Measurements from ENCODE around the gene GPD2. TPM values are rescaled to one million over a fixed set of nuclear protein-coding genes. Genes with fewer than 3 reads are reported as not detected.

The GPD2 gene
- total RNA-seq, 1 experiment from 2014 or later = 32.2 TPM

GRCh38 chr2:156470975-156471583 is 34.9 kb downstream of the GPD2 start:
- no peak overlapping the region for H3K4me3 Mint-ChIP-seq
- no peaks in the 10 kb centered on the region for H3K27me3 Mint-ChIP-seq (ENCODE audit: low read depth)
- CTCF ChIA-PET = no interaction called here
- DNase-seq (ENCODE audit: low spot score) (no peak), ATAC-seq (no peak)
- H3K36me3 Mint-ChIP-seq = no peaks in the 10 kb centered on the region; the same call in 1 of the 2 replicates
- H3K27ac Mint-ChIP-seq = no peak overlapping the region
- peaks cover 34% of the 10 kb centered on the region for H3K4me1 Mint-ChIP-seq
- POLR2A ChIA-PET = no interaction called here
- TF ChIP-seq RELA (CRISPR knock-in tag; IDR thresholded peaks at IDR 0.05; ENCODE audit: borderline replicate concordance) (no peak), E2F1 (CRISPR knock-in tag; IDR thresholded peaks at IDR 0.05) (no peak), TEAD4 (CRISPR knock-in tag; IDR thresholded peaks at IDR 0.05) (no peak), USF1 (CRISPR knock-in tag; IDR thresholded peaks at IDR 0.05) (no peak), STAT6 (CRISPR knock-in tag; conservative IDR thresholded peaks at IDR 0.05; ENCODE audit: low read depth) (no peak), SOX15 (CRISPR knock-in tag; IDR thresholded peaks at IDR 0.05) (no peak)
- 0 out of 2 replicates have a peak, but pooled peaks cover 4% of the 10 kb centered on the region for H3K9me3 Mint-ChIP-seq

- no peaks in the 10 kb centered on the region for H3K27me3 Mint-ChIP-seq (ENCODE audit: low read depth)
- 0 out of 2 replicates have a peak, but pooled peaks cover 4% of the 10 kb centered on the region for H3K9me3 Mint-ChIP-seq
- peaks cover 32% of the 10 kb centered on the region for H3K4me1 Mint-ChIP-seq
- no peak for DNase-seq (ENCODE audit: low spot score)
- H3K36me3 Mint-ChIP-seq = no peaks in the 10 kb centered on the region; the same call in 1 of the 2 replicates
- no peak overlapping the region for H3K27ac Mint-ChIP-seq
- ChIA-PET POLR2A (no interaction called here), CTCF (no interaction called here)
- no peak for ATAC-seq
- no peak overlapping the region for H3K4me3 Mint-ChIP-seq
- TF ChIP-seq CREB1 (CRISPR knock-in tag; IDR thresholded peaks at IDR 0.05) = no peak
- TF ChIP-seq ZNF423 (CRISPR knock-in tag; IDR thresholded peaks at IDR 0.05) = no peak
- TF ChIP-seq, protein P1, sequence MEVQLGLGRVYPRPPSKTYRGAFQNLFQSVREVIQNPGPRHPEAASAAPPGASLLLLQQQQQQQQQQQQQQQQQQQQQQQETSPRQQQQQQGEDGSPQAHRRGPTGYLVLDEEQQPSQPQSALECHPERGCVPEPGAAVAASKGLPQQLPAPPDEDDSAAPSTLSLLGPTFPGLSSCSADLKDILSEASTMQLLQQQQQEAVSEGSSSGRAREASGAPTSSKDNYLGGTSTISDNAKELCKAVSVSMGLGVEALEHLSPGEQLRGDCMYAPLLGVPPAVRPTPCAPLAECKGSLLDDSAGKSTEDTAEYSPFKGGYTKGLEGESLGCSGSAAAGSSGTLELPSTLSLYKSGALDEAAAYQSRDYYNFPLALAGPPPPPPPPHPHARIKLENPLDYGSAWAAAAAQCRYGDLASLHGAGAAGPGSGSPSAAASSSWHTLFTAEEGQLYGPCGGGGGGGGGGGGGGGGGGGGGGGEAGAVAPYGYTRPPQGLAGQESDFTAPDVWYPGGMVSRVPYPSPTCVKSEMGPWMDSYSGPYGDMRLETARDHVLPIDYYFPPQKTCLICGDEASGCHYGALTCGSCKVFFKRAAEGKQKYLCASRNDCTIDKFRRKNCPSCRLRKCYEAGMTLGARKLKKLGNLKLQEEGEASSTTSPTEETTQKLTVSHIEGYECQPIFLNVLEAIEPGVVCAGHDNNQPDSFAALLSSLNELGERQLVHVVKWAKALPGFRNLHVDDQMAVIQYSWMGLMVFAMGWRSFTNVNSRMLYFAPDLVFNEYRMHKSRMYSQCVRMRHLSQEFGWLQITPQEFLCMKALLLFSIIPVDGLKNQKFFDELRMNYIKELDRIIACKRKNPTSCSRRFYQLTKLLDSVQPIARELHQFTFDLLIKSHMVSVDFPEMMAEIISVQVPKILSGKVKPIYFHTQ (CRISPR knock-in tag; IDR thresholded peaks at IDR 0.05) = no peak
- no peak for TF ChIP-seq MLX (CRISPR knock-in tag; IDR thresholded peaks at IDR 0.05)
- TF ChIP-seq FOXJ3 (CRISPR knock-in tag; IDR thresholded peaks at IDR 0.05; ENCODE audit: borderline replicate concordance) = no peak
- TF ChIP-seq SP1 (CRISPR knock-in tag; conservative IDR thresholded peaks at IDR 0.05) = no peak
- no peak for TF ChIP-seq MYBL2 (CRISPR knock-in tag; IDR thresholded peaks at IDR 0.05)
- no peak for TF ChIP-seq ATF6 (CRISPR knock-in tag; IDR thresholded peaks at IDR 0.05)
- no peak for TF ChIP-seq GABPB1 (CRISPR knock-in tag; IDR thresholded peaks at IDR 0.05)
- TF ChIP-seq, protein P2, sequence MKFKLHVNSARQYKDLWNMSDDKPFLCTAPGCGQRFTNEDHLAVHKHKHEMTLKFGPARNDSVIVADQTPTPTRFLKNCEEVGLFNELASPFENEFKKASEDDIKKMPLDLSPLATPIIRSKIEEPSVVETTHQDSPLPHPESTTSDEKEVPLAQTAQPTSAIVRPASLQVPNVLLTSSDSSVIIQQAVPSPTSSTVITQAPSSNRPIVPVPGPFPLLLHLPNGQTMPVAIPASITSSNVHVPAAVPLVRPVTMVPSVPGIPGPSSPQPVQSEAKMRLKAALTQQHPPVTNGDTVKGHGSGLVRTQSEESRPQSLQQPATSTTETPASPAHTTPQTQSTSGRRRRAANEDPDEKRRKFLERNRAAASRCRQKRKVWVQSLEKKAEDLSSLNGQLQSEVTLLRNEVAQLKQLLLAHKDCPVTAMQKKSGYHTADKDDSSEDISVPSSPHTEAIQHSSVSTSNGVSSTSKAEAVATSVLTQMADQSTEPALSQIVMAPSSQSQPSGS (CRISPR knock-in tag; IDR thresholded peaks at IDR 0.05; ENCODE audit: borderline replicate concordance, low read depth) = no peak
- TF ChIP-seq TP53 (CRISPR knock-in tag; IDR thresholded peaks at IDR 0.05) = no peak
- no peak for TF ChIP-seq ZNF232 (CRISPR knock-in tag; IDR thresholded peaks at IDR 0.05)
- TF ChIP-seq ELF4 (CRISPR knock-in tag; IDR thresholded peaks at IDR 0.05; ENCODE audit: low read depth) = no peak
- no peak for TF ChIP-seq ATF3 (CRISPR knock-in tag; conservative IDR thresholded peaks at IDR 0.05)
These were observed 35.6 kb downstream of the GPD2 start for GRCh38 chr2:156471762-156472161.
